ENCODE results near the gene ENTPD3. TPM values are rescaled to one million over a fixed set of nuclear protein-coding genes. Genes with fewer than 3 reads are reported as not detected.

The ENTPD3 gene
- total RNA-seq, 1 experiment from 2014 or later = not detected

GRCh38 chr3:40396406-40396805 lies 9.4 kb downstream of the ENTPD3 start:
- no peak overlapping the region for H3K4ac ChIP-seq (ENCODE audit: low read depth, low read length)
- no peaks in the 10 kb centered on the region for H3K4me1 ChIP-seq (ENCODE audit: insufficient read depth, low read length)
- no peak overlapping the region for H3K18ac ChIP-seq (ENCODE audit: insufficient read length, low read depth, low read length)
- H3K14ac ChIP-seq (ENCODE audit: insufficient read depth, low read length) = no peak overlapping the region
- no peak overlapping the region for H3K27ac Mint-ChIP-seq
- H3K4me2 ChIP-seq (ENCODE audit: insufficient read depth, insufficient read length, low read length) = no peak overlapping the region
- H3K56ac ChIP-seq (ENCODE audit: insufficient read length, low read depth, low read length) = no peak overlapping the region
- H2BK120ac ChIP-seq (ENCODE audit: low read depth, low read length, poor library complexity, severe bottlenecking) = no peak overlapping the region
- H3K4me1 Mint-ChIP-seq = no peaks in the 10 kb centered on the region
- no peak overlapping the region for H3K27ac ChIP-seq (ENCODE audit: insufficient read length, low read depth, low read length)
- H3K9me3 ChIP-seq (ENCODE audit: control insufficient read depth, low read depth, low read length) = no peaks in the 10 kb centered on the region
- no CpG with 5 or more reads among the region's 5 CpGs for WGBS (ENCODE audit: extremely low coverage, insufficient read length, low lambda C conversion rate)
- H2BK5ac ChIP-seq (ENCODE audit: insufficient read length, low read length) = no peak overlapping the region
- TF ChIP-seq, protein P1, sequence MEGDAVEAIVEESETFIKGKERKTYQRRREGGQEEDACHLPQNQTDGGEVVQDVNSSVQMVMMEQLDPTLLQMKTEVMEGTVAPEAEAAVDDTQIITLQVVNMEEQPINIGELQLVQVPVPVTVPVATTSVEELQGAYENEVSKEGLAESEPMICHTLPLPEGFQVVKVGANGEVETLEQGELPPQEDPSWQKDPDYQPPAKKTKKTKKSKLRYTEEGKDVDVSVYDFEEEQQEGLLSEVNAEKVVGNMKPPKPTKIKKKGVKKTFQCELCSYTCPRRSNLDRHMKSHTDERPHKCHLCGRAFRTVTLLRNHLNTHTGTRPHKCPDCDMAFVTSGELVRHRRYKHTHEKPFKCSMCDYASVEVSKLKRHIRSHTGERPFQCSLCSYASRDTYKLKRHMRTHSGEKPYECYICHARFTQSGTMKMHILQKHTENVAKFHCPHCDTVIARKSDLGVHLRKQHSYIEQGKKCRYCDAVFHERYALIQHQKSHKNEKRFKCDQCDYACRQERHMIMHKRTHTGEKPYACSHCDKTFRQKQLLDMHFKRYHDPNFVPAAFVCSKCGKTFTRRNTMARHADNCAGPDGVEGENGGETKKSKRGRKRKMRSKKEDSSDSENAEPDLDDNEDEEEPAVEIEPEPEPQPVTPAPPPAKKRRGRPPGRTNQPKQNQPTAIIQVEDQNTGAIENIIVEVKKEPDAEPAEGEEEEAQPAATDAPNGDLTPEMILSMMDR (conservative IDR thresholded peaks at IDR 0.05) = no peak
- no peaks in the 10 kb centered on the region for H3K79me2 ChIP-seq (ENCODE audit: insufficient read depth, low read length)
- no peak overlapping the region for H4K5ac ChIP-seq (ENCODE audit: insufficient read length, low read depth, low read length)
- no peak overlapping the region for H2AK5ac ChIP-seq (ENCODE audit: insufficient read length, low read length)
- no peak overlapping the region for H4K8ac ChIP-seq (replicated peaks; ENCODE audit: insufficient read length, low read depth, low read length)
- no peaks in the 10 kb centered on the region for H4K20me1 ChIP-seq (ENCODE audit: control insufficient read depth, insufficient read depth, insufficient read length)
- H4K91ac ChIP-seq (ENCODE audit: insufficient read length, low read depth, low read length) = no peak overlapping the region
- H3K27me3 ChIP-seq (ENCODE audit: insufficient read depth, low read length) = no peaks in the 10 kb centered on the region
- no peak overlapping the region for H3K9ac ChIP-seq (ENCODE audit: extremely low read depth, insufficient read length, low read length)
- H3K23ac ChIP-seq (ENCODE audit: insufficient read length, low read depth, low read length) = no peak overlapping the region
- H3K9me3 Mint-ChIP-seq = no peaks in the 10 kb centered on the region
- H3K36me3 Mint-ChIP-seq (ENCODE audit: insufficient read depth in 1 of 3, low read depth in 3 of 3) = no peaks in the 10 kb centered on the region
- H2BK12ac ChIP-seq (ENCODE audit: insufficient read length, low read depth, low read length) = no peak overlapping the region
- no peak overlapping the region for H2AFZ ChIP-seq (ENCODE audit: low read length)
- H3T11ph ChIP-seq (ENCODE audit: low read length) = no peak overlapping the region
- H3K79me1 ChIP-seq (ENCODE audit: insufficient read depth, low read depth, low read length, poor library complexity, severe bottlenecking) = no peaks in the 10 kb centered on the region
- DNase-seq = no peak
- H2BK15ac ChIP-seq (ENCODE audit: low read depth, low read length) = no peak overlapping the region
- no peak overlapping the region for H2BK20ac ChIP-seq (ENCODE audit: low read depth, low read length, poor library complexity, severe bottlenecking)
- no peak overlapping the region for H3K4me3 Mint-ChIP-seq
- H3K27me3 Mint-ChIP-seq (ENCODE audit: low read depth) = peaks cover 1% of the 10 kb centered on the region; the same call in 1 of the 2 replicates
- no peaks in the 10 kb centered on the region for H3K23me2 ChIP-seq (ENCODE audit: insufficient read length, low read depth, low read length, poor library complexity, severe bottlenecking)

Data from H9 (cell line).